NCI-H2227 treated with DMSO at 0.1 percent for 48 hours (cell line): ENCODE measurements around the gene DGKI.
"Not testable (repeated sequence)": the region's sequence is repeated elsewhere in the genome, so short reads cannot be mapped to it uniquely, and the experiment has no call there.

Source experiments
- DNase-seq: peaks from one replicate; lab custom pipeline; 2025; lab: John Stamatoyannopoulos, UW

The DGKI gene

DNA sequence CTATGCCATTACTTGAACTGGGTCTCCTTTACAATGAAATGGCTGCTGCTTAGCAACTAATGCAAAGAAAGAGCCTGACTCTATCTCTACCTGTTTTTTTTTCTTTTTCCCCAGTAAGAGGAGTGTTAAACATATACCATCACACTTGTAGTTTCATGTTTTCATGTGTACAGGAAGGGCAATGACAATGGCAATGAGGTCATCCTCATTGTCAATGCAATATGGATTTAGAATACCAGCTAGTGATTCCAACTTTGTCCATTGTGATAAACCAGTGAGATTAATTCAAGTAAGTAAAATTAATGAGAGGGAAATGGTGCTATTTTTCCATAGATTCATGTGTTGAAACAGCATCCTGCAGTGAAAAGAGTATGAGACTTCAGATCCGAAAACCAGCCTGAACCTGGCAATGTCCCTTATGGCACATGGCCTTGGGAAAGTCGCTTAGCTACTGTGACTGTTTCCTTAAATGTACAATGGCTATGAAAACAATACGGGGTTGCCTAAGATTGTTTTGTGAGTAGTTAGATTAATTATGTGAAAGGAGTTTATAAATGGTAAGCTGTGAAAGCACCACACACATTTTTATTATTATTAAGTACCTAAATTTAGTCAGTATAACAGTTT lies 11.2 kb downstream of the DGKI start:
- DNase-seq, result no peak

DNA sequence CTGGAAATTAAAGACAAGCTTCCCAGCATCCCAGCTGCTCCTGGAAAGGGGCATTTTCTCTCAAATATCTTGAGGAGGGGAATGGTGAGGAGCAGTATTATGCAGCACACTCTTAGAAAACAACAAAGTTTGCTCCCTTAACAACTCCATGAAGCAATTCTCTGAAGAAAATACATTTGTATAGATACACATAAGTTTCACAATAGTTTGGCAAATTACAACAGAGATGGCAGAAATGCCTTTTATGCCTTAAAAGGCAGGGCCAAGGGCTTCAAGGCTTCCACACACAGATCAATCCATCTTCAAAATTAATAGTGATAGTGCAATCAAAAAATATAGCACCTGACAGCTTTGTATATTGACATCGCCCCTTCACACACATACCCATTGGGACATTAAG lies 12.2 kb downstream of the DGKI start:
- no peak for DNase-seq

DNA sequence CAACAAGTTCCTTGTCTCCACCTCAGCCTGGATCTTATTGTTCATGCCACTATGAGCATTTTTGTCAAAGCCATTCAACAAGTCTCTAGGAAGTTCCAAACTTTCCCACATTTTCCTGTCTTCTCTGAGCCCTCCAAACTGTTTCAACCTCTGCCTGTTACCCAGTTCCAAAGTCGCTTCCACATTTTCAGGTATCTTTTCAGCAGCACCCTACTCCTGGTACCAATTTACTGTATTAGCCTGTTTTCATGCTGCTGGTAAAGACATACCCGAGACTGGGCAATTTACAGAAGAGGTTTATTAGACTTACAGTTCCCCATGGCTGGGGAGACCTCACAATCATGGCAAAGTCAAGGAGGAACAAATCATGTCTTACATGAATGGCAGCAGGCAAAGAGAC lies 13.8 kb downstream of the DGKI start:
- not testable (repeated sequence) for DNase-seq

DNA sequence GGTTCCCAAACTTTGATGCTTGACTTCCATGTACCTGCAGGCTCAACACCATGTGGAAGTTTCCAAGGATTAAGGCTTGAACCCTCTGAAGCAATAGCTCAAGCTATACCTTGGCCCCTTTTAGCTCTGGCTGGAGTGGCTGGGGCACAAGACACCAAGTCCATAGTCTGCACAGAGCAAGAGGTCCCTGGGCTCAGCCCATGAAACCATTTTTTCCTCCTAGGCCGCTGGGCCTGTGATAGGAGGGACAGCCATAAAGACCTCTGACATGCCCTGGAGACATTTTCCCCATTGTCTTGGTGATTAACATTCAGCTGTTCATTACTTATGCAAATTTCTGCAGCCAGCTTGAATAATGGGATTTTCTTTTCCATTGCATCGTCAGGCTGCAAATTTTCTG lies 14.4 kb downstream of the DGKI start:
- DNase-seq, result no peak

DNA sequence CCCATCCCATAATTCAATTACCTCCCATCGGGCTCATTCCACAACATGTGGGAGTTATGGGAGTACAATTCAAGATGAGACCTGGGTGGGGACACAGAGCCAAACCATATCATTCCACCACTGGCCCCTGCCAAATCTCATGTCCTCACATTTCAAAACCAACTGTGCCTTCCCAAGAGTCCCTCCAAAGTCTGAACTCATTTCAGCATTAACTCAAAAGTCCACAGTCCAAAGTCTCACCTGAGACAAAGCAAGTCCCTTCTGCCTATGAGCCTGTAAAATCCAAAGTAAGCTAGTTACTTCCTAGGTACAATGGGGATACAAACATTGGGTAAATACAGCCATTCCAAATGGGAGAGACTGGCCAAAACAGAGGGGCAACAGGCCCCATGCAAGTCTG lies 15.2 kb downstream of the DGKI start:
- not testable (repeated sequence) for DNase-seq

DNA sequence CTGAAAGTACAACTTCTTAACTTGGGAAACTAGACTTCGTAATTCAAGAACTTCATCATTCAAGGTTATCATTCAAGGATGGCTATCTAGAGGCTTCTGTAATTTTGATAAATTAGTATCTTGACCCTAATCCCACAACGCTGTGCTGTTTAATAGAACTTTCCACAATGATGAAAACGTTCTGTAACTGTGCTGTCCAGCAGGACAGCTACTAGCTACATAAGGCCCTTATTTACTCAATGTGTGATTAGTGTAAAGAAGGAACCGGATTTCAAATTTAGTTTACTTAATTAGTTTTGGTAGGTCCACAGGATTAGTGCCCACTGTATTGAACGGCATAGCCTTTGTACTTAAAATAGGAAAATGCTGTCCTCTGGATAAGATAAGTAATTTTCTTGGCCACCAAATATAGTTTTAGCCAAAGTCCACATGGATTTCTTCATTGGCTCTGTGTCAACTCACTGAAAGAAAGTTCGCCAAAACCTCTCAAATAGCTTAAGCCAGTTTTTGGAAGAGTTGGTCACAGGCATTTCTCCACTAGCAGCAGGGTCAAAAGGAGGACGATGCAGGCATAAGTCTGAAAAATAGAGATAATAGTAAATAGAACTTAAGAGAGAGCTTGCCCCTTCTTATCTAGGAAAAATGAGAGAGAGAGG lies 17.3 kb downstream of the DGKI start:
- no peak for DNase-seq

DNA sequence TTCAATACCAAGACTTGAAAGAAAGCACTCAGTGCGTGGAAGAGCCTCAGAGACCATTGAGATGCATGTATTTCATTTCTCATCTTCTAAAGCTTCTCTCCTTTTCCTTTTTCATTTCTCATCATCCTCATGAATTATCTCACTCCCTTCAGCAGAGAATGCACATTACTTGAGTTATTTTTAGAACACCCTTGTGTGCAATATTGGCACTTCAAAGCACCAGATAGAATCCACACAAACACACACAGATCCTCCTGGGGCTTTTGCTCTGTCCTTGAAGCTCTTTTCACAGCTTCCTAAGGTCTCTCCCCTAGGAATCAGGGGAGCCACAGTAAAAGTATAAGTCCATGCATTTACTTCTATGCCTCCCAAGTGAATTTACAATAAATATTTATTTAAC lies 18.3 kb downstream of the DGKI start:
- peak; percentile 14 for DNase-seq

DNA sequence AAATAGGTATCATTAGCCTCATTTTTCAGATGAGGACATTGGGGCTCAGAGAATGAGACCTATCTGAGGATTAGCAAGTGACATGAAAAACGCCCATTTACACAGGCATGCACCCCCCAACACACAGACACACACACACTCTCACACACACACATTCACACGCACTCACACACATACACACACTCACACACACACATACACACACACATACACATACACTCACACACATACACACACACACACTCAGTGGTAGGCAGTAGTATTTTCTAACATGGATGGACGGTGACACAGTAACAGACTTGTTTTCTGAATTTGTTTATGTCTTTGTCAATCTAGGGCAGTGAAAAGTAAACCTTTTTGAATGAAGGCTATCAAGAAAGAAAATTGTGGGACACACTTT lies 21.3 kb downstream of the DGKI start:
- no peak for DNase-seq

DNA sequence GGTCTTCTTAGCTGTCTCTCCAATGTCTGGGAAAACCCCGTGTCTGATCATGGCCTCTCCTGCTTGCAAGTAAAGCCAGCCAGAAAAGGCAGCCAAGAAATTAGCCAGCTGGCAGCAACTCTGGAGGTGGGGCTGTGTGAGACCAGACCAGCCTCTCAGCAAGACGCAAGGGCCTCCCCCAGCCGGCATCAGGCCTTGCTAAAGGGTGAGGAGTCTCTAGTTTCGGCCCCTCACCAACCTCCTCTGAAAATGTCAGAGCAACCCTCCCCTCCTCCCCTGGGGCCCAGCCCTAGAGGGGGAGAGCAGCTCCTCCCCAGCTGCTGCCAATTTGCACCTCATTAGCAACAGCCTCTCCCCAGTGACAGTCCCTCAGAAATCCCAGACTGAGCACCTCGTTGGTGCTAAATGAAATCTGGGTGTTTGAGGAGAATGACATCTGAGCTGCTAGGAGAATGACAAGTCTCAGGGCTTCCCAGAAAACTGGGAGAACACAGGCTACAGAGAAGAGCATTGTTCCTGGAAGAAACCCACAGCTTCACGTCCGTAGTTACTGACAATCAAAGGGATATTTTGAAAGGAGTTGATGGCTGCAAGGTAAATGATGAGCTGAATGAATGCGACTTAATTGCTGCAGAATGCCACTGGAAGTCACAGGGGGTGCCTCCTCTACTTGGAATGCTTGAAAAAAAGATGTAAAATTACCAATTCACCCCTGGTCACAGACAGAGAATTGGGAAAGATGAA lies 25.9 kb downstream of the DGKI start:
- peak; percentile 56 for DNase-seq

DNA sequence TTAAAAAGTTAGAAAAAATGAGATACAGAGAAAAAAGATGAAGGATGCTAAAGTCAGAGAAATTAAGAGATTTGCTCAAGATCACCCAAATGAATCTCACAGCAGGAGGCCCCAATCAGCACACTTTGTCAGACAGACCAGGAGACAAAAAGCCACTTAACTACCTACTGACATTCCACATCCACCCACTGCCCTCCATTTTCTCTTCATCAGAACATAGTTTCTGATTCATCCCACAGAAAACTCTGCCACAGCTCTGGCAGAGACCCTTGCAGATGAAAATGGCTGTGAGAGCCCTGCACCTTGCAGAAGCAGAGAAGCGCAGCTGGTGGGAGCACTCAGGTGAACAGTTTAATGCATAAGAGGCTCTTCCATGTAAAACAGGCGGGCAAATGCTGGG lies 26.6 kb downstream of the DGKI start:
- peak; percentile 55 for DNase-seq

DNA sequence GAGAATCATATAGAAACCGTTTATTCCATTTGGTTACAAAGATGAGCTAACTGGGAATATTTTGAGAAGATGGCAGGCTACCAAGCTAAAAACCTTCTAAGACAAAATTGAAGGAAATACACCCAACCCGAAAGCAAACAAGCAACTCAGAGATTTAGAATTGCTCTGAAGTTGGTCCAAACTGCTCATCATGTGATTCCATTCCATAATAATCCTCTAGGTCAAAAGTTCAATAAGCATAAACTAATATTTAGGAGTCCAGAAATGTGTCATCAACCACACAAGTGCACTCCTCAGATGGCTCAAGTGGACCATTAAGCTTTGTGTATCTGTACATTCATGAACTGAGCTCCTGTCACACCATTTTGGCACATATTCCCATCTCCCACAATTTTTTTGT lies 28.7 kb downstream of the DGKI start:
- no peak for DNase-seq

DNA sequence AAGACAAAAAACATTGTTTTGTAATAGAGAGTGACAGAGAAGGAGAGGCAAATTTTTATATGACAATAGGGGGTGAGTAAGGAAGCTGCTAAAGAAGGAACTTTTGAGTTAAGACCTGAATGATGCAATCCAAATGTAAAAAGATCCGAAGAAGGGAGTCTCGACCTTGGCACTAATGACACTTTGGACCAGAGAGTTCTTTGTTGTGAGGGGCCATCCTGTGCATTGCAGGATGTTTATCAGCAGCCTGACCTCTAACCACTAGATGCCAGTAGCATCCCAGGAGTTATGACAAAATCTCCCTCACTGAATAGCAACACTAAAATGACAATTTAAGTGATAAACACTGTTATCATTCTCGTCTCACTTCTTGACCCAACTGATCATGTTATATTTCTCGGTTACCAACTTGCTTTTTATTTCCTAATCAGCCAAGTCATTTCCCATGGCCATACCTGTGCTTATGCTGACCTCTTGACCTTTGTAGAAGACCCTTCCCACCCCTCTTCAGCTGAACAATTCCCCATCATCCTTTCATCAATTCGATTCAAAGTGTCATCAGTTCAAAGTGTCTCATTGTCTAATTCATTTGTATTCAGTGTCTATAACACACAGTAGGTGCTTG lies 30.0 kb downstream of the DGKI start:
- DNase-seq, result no peak

DNA sequence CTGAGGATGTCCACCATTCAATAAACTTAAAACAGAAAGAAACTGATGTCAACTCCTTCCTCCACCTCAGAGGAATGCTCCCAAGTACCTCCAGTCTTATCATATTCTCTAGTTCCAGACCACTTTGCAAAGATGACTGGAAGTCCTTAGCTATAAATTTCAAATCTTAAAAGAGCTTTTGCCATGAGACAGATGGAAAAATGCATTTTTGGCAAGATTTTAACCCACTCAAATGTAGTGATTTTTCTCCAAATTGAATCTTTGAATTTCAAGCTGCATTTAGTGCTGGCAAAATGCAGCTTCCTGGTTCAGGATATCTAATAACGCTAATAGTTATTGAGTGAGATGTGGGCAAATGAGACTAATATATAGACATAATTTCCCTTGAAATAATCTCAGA lies 33.2 kb downstream of the DGKI start:
- no peak for DNase-seq

DNA sequence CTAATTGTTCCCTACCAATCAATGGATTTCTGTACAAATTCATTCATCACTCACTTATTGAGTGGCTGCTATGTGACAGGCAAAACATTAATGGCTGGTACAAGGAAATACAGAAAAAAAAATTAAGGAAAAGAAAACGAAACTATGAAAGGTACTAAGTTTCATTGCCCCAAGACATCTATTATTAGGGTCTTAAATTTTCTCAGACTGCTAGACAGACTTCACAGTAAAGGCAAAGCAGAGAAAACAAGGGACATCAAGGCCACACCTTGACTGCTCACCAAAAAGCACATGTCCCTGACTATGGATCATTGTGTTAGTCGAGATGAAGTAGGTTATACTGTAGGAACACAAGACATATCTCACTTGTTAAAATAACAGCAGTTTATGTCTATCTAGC lies 36.5 kb downstream of the DGKI start:
- no peak for DNase-seq

DNA sequence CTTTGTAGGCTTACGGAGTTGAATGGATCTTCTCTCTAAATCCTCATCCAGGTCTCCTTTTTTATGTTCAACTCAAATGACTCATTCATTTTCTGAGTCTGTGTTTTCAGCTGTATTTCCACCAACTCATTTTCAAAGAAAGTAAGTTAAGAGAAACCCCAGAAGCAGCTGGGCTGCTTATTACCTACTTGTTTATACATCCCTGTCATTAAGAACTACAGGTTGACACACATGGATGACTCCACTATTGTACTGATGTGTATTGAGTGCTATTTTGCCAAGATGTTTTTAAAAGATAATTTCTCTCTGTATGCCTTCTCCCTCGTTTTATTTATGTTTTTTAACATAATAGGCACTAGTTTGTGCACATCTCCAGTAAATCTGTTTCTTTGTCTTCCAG lies 41.9 kb downstream of the DGKI start:
- peak; percentile 87 for DNase-seq

DNA sequence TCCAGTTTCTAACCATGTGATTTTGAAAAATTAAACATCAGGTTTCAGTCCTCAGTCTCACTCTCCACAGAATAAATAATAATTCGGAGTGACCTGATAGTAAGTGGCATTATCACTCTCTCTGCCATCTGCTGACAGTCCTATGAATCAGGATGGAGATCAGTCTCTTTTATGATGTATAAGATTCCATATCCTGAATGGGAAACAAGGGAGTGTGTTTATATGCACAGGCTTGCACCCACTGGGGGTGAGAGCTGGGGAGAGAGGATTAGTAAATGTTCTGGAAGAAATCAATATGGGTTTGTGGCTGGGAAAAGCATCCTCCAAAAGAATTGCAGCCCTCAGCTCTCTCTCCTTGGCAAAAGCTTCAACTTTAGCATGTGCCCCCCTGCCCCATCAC lies 45.3 kb downstream of the DGKI start:
- DNase-seq, result no peak

DNA sequence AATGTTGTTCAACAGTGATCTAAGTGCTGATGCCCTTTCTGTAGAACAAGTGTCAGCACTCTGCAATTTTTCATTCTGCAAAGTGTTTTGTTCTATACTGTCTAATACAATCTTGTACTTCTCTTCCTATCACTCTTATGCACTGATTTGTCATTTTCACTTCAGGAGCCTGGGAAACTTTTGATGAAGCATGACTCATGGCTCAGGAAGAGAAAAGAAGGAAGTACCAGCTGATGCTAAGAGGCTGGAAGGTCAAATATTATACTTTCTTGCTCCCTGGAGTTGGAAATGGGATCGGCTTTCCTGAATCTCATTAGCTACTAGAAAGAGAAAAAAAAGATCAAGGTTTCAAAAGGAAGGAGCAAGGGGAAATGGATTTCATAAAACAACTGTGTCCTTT lies 45.8 kb downstream of the DGKI start:
- no peak for DNase-seq

DNA sequence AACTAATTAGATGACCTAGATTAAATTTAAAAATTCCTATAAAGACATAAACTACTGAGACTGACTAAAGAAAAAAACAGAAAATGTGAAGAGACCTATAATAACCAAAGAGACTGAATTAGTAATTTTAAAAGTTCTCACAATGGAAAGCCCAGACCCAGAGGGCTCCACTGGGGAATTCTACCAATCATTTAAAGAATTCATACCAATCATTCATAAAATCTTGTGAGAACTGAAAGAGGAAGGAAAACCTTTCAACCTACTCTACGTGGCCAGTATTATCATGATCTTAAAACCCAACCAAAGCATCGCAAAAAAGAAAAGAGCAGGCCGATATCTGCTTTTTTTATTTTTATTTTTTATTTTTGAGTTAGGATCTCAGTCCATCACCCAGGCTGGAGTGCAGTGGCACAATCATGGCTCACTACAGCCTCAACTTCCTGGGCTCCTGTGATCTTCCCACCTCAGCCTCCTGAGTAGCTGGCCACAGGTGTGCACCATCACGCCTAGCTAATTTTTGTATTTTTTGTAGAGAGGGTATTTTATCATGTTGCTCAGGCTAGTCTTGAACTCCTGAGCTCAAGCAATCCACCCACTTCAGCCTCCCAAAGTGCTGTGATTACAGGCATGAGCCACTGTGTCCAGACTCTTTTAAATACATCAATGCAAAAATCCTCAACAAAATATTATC lies 48.6 kb downstream of the DGKI start:
- no peak for DNase-seq

DNA sequence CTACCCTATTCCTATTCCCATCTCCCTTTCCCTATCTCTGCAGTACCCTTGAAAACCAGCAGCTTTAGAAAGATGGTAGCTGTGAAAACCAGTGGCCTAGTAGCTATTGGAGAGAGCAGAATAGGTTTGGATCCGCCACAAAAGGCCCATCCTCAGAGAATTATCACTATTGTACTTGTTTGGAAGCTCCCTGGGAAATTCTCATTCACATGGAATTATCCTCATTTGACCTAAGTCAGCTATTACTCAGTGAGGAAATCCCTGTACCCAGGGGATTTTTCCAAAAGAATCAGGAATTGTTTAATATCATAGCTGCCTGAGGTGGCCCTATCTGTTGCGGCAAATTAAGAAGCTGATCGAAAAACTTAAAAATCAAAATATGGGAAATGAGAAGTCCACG lies 51.6 kb downstream of the DGKI start:
- DNase-seq, result no peak

DNA sequence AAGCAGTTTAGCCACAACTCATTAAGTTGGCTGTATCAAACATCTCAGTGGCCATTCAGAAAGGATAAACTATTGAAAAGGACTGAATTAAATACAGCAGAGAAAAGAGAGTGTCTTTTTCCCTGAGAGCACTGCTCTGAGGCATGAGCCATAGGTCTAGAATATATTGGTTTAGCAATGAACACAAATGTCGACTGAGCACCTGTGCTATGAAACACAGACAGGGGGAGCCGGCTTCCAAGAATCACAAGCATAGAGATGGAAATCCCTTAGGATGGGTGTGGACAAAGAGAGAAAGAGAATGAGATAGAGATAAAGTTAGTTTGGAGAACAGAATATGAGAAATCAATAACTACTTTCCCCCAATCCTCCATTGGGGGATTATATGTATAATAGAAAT lies 54.8 kb downstream of the DGKI start:
- no peak for DNase-seq

DNA sequence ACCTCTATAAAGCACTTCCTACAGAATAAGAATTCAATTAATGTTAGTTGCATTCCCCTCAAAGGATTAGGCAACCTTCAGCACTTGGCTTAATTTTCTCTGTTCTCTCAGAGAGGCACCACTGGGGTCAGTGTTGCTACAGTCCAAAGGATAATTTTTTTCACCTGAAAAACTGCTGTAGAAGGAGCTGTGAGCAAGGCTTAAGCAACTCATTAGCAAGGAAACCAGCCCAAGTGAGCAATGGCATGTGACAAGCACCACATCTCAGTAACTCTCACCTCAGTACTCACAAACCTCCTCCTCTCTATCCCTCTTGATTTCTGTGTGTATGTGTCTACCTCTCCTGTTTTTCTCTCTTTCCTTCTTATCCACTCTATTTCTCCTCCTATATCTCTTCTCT lies 55.9 kb downstream of the DGKI start:
- DNase-seq, result no peak

DNA sequence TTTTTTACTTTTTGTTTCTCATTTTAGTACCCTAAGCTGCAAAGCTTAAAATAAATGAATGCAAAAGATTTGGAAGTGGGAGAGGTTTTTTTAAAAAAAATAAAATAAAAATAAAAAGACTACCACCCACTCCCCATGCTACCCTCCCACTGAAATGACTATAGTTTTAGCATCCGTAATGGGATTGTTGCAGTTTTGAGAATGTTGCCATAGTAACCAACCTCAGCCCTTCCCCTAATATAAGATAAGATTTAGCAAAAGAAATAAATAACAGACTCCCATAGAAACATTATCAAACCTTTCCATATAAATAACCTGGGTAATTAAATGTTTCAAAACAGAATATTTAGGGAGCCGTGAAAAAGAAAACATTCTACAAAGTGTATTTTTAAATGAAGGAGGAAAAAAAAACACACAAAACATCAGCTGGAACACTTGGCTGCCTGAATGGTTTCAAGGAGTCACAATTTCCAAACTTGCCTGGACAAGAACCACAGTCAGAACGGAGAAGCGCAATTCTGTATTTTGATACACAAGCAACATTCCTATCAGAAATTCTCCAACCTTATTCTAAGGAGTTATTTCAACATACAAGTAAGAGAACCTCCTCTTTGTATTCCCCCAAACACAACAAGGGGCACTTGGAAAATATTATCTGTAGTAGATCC lies 57.4 kb downstream of the DGKI start:
- DNase-seq, result no peak
